VCaP (cell line): Measurements from ENCODE around the gene STAT5B.
"Not testable (repeated sequence)": the region's sequence is repeated elsewhere in the genome, so short reads cannot be mapped to it uniquely, and the experiment has no call there.

Experiments
- H3K27ac ChIP-seq: fragments of 450-650 bp; 2 replicates; pipeline ENCODE4 v1.5.1; 2017
- CTCF ChIP-seq: fragments of 450-650 bp; conservative IDR thresholded peaks from 2 replicates; pipeline ENCODE4 v1.5.1; 2017; ENCODE audit warnings: mild to moderate bottlenecking, moderate library complexity

Gene STAT5B

GRCh38 chr17:42190491-42191274, 85.5 kb downstream of the STAT5B start:
- no peak for TF ChIP-seq CTCF
- H3K27ac ChIP-seq, result no peak overlapping the region

GRCh38 chr17:42189651-42189965, 86.6 kb downstream of the STAT5B start:
- TF ChIP-seq CTCF, result no peak
- no peak overlapping the region for H3K27ac ChIP-seq

GRCh38 chr17:42188749-42189650, 87.2 kb downstream of the STAT5B start:
- TF ChIP-seq CTCF, result no peak
- H3K27ac ChIP-seq, result no peak overlapping the region

- H3K27ac ChIP-seq, result no peak overlapping the region
- no peak for TF ChIP-seq CTCF
Measured at GRCh38 chr17:42187833-42188232, 88.4 kb downstream of the STAT5B start.

- not testable (repeated sequence) for H3K27ac ChIP-seq
Measured at GRCh38 chr17:42186191-42186590, 90.0 kb downstream of the STAT5B start.

GRCh38 chr17:42185621-42185930, 90.6 kb downstream of the STAT5B start:
- H3K27ac ChIP-seq, result no peak overlapping the region

GRCh38 chr17:42184713-42185620, 91.2 kb downstream of the STAT5B start, which contains the start of gene HCRT:
Gene HCRT, minus strand, starts transcription at chr17:42185452. Its CDS starts 87 bp downstream, at chr17:42185365.
- H3K27ac ChIP-seq, result peak within 1 kb of the TSS; percentile 20; the same call in 1 of the 2 replicates

More at GRCh38 chr17:42185621-42185930, 90.6 kb downstream of the STAT5B start:
- no peak for TF ChIP-seq CTCF

More at GRCh38 chr17:42184713-42185620, 91.2 kb downstream of the STAT5B start, which contains the start of gene HCRT:
- TF ChIP-seq CTCF, result no peak
